GM19240 (cell line): ENCODE results near the gene GSTA1.
"Not testable (repeated sequence)": the region's sequence is repeated elsewhere in the genome, so short reads cannot be mapped to it uniquely, and the experiment has no call there.

ENCODE experiments used
- DNase-seq: peaks from one replicate; pipeline ENCODE4 v3.0.0; 2011; ENCODE audit warnings: low spot score; ENCODE audit not compliant: insufficient read length

Gene GSTA1

GRCh38 chr6:52757651-52758338, 45.8 kb downstream of the GSTA1 start:
- DNase-seq: not testable (repeated sequence)

DNA sequence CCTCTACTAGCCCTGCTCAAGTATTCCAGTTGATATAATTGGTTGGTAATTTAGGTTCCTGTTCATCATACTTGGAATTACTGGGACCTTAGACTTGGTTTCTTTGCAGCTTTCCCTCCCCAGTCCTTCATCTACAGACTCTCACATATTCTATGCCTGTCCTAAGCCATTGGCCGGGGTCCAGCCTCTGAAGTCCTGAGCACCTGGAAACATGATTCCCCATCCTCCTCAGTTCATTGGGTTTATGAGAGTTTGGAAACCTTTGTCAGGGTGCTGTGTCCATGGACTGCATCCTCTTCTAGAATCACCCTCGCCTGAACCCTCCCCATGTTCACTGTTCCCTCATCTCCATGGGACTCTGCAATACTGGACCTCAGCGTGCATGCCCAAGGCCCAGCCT, 49.2 kb downstream of the GSTA1 start:
- DNase-seq: no peak

DNA sequence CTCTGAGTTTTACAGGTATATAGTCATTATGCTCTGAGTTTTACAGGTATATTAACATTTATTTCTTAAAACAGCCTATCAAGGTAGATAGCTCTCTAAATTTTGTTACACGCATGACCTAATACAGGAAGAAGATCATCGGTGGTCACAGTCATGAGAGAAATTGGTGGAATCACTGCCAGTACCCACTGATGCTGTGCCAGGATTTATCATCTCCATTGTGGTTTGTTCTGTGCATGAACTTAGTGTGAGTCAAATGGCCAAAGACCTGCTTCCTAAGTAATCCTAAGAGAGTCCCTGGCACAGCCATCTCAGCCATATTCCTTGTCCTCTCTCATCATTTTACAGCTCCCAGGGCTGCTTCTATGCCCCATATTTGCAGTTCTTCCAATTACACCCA, 50.5 kb downstream of the GSTA1 start:
- not testable (repeated sequence) for DNase-seq

DNA sequence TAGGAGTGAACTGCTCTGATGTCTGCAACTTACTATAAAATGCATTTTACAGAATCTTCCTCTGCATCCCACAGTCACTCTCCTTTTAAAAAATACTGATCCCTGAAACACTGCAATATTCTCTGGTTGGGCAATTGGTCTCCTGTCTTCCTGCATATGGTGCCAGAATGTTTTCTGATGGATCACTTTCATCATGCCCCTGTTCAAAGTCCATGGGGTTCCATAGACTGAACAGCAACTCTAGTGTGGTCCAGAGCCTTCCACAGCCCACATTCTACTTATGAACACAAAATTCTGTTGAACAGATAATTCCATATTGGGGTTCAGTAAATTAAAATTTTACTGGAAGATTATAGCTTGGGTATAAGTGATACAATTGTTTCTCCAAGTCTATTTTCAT, 51.3 kb downstream of the GSTA1 start:
- DNase-seq: no peak

- DNase-seq: no peak
These were observed 54.0 kb downstream of the GSTA1 start for GRCh38 chr6:52749556-52750152.

DNA sequence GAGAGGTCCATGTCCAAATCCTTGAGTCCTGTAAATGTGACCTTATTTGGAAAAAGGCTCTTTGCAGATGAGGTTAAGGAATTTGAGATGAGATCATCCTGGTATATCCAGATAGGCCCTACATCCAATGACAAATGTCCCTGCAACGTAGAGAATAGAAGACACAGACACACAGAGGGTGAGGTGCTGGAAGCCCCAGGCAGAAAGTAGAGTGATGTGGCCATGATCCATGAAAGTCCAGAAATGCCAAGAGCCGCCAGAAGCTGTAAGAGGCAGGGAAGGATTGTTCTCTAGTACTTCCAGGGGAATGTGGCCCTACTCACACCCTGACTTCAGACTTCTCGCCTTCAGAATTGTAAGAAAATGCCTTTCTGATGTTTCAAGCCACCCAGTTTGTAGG, 56.3 kb downstream of the GSTA1 start:
- DNase-seq: not testable (repeated sequence)

GRCh38 chr6:52746213-52746612, 57.4 kb downstream of the GSTA1 start:
- DNase-seq: no peak

GRCh38 chr6:52745764-52746201, 57.8 kb downstream of the GSTA1 start:
- no peak for DNase-seq

- DNase-seq: no peak
These were observed 61.7 kb downstream of the GSTA1 start for GRCh38 chr6:52741872-52742271.
